SH-SY5Y (cell line): ENCODE results near the gene TGFBR1.

ENCODE experiments used
- GATA2 ChIP-seq: IDR thresholded peaks from 2 replicates; pipeline ENCODE4 v1.6.1; 2011; ENCODE audit warnings: mild to moderate bottlenecking, low read depth, low read length
- GATA3 ChIP-seq: IDR thresholded peaks from 2 replicates; pipeline ENCODE4 v1.6.1; 2011; ENCODE audit warnings: low read depth, mild to moderate bottlenecking, low read length, moderate library complexity

TGFBR1 gene

GRCh38 chr9:99109522-99109921 lies 4.6 kb downstream of the TGFBR1 start:
- no peak for TF ChIP-seq GATA2
- no peak for TF ChIP-seq GATA3

- no peak for TF ChIP-seq GATA3
- no peak for TF ChIP-seq GATA2
Observed at GRCh38 chr9:99112750-99113413, 8.0 kb downstream of the TGFBR1 start.

DNA sequence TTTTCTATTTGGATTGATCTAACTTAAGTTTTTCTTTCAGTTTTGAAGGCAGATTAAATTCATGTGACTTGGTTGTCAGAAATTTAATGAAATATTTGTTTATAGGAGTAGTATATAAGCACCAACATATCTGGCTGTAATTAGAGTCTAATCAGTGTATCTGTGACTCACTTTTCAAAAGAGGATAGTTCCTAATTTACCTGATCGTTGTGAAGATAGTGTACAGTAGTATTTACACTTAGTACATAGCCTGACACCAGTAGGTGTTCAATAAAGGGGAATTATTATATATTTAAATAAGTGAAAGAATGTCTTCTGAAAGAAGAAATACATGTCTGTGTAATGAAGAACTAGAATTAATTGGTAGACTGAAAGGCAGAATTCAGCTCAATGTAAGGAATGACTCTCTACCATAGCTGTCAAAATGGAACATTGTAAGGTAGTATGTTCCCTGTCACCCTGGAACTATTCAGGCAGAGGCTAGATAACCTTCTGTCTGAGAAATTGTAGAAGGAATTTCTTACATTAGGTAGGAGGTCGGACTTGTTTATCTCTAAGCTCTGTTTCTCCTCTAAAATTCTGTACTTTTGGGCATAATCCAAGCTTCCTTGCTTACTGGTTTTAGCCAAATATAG lies 8.6 kb downstream of the TGFBR1 start:
- TF ChIP-seq GATA3 (no peak), GATA2 (no peak)

- TF ChIP-seq GATA3: no peak
- no peak for TF ChIP-seq GATA2
Observed at GRCh38 chr9:99114049-99114440, 9.1 kb downstream of the TGFBR1 start.

DNA sequence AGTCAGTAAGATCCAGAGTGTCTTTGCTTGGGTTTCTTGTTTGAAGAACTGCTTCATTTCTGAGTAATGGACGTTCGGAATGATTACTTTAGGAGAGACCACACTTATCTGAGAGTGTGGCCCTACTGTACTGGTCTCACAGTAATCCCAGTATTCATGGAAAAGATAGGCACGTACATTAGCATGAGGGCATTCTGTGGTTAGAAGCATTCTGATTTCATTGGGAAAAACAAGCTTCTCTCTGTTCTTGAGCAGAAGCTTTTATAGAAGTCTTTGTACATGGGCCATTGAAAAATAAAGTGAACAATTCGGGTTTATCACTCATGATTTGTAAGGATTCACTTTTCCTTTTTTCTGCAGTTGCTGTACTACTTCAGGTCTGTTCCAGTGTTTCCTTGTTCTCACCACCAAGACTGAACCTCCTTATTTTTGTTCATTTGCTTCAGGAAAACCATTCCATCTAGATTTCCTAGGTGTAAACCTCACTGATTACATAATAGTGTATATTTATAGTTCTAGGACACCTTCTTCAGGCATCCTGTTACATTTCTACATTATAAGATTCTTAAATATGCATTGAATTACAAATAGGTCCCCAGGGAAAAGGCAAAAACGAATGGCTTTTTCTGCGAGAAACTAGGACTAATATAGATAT lies 10.1 kb downstream of the TGFBR1 start:
- no peak for TF ChIP-seq GATA2
- TF ChIP-seq GATA3: no peak

GRCh38 chr9:99116003-99116411 lies 11.1 kb downstream of the TGFBR1 start:
- TF ChIP-seq GATA3 (no peak), GATA2 (no peak)

GRCh38 chr9:99118782-99119466 lies 14.0 kb downstream of the TGFBR1 start:
- TF ChIP-seq GATA3 (no peak), GATA2 (no peak)

GRCh38 chr9:99119976-99120655 lies 15.2 kb downstream of the TGFBR1 start:
- TF ChIP-seq GATA2: no peak
- TF ChIP-seq GATA3: no peak

- TF ChIP-seq GATA3 (no peak), GATA2 (no peak)
Observed at GRCh38 chr9:99121604-99122003, 16.7 kb downstream of the TGFBR1 start.

- no peak for TF ChIP-seq GATA2
- TF ChIP-seq GATA3: no peak
Observed at GRCh38 chr9:99124534-99125255, 19.8 kb downstream of the TGFBR1 start.

DNA sequence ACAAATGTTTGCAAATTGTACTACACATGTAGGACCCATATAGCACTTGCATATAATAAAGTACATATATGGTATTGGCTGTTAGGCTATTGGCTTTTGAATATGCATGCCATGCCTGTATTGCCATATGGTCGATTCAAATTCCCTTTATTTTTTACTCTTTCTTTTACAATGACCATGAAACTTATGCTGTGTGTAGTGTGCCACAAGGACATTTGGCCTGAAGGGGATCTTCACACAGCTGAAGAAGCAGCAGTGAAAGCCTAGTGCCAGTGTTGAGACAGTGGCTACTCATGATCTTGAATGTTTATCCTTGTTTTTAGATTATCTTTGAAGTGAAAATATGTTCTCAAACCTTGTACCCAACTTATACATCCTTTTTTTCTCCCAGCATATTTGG lies 20.5 kb downstream of the TGFBR1 start:
- TF ChIP-seq GATA2: no peak
- no peak for TF ChIP-seq GATA3

GRCh38 chr9:99126312-99126711 lies 21.4 kb downstream of the TGFBR1 start:
- TF ChIP-seq GATA2: no peak
- no peak for TF ChIP-seq GATA3
